Measurements from ENCODE around the gene PHLDB1. TPM values are rescaled to one million over a fixed set of nuclear protein-coding genes. Genes with fewer than 3 reads are reported as not detected.
A peak's percentile ranks its signal among the peaks of the same experiment; 100 is the strongest.
"Not testable (repeated sequence)": the region's sequence is repeated elsewhere in the genome, so short reads cannot be mapped to it uniquely, and the experiment has no call there.

PHLDB1 gene
- total RNA-seq, 1 experiment from 2014 or later: 36.2 TPM

- ChIA-PET CTCF (interaction anchor here (0.6 to 4.8 kb wide), 11 partner anchors 13 to 1349 kb away, joined by 3 to 39 read pairs (median 4); partner anchors contain the start of genes MPZL2 and PHLDB1), POLR2A (interaction anchor here (0.7 to 4.2 kb wide), 5 partner anchors 12 to 330 kb away, joined by 3 to 28 read pairs (median 3); partner anchors contain the start of gene ARCN1)
- H3K9me3 Mint-ChIP-seq (ENCODE audit: unreplicated experiment): no peaks in the 10 kb centered on the region
- no peaks in the 10 kb centered on the region for H3K27me3 Mint-ChIP-seq (ENCODE audit: insufficient read depth, unreplicated experiment)
- DNase-seq (ENCODE audit: unreplicated experiment): no peak
- TF ChIP-seq CTCF (IDR thresholded peaks at IDR 0.05; ENCODE audit: unreplicated experiment): no peak
- no TSS peak for BruUV-seq (replicated peaks)
- H3K4me1 Mint-ChIP-seq (ENCODE audit: insufficient read depth, unreplicated experiment): no peaks in the 10 kb centered on the region
- intact Hi-C loops (cut with micrococcal nuclease): no loop called here
- H3K36me3 Mint-ChIP-seq (ENCODE audit: insufficient read depth, unreplicated experiment): peaks cover 90% of the 10 kb centered on the region
- no peak overlapping the region for H3K27ac Mint-ChIP-seq (ENCODE audit: low read depth, unreplicated experiment)
- no peak overlapping the region for H3K4me3 Mint-ChIP-seq (ENCODE audit: unreplicated experiment)
Observed at GRCh38 chr11:118592616-118593367, 14.6 kb upstream of the PHLDB1 start.

DNA sequence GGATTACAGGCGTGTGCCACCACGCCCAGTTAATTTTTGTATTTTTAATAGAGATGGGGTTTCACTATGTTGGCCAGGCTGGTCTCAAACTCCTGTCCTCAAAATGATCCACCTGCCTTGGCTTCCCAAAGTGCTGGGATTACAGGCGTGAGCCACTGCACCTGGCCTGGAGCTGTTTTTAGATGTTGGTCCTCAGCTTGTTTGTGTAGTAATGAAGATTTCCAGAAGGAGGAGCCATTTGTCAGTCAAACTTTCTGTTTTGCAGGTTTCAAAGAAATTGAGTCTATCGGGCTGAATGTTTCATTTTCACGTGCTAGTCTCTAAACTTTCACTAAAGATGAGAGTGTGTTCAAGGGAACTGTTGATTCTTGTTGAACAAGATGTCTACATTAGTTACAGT is 12.4 kb upstream of the PHLDB1 start:
- peak; percentile 48 for DNase-seq (ENCODE audit: unreplicated experiment)
- H3K36me3 Mint-ChIP-seq (ENCODE audit: insufficient read depth, unreplicated experiment): peaks cover 93% of the 10 kb centered on the region
- H3K27ac Mint-ChIP-seq (ENCODE audit: low read depth, unreplicated experiment); H3K27me3 Mint-ChIP-seq (ENCODE audit: insufficient read depth, unreplicated experiment); H3K4me1 Mint-ChIP-seq (ENCODE audit: insufficient read depth, unreplicated experiment); H3K9me3 Mint-ChIP-seq (ENCODE audit: unreplicated experiment); H3K4me3 Mint-ChIP-seq (ENCODE audit: unreplicated experiment); BruUV-seq (replicated peaks): not testable (repeated sequence)
- ChIA-PET POLR2A (interaction anchor here (0.7 to 4.2 kb wide), 10 partner anchors 10 to 196 kb away, joined by 3 to 28 read pairs (median 6); partner anchors contain the start of genes ARCN1, DDX6 and PHLDB1), CTCF (interaction anchor here (0.6 to 4.8 kb wide), 25 partner anchors 10 to 369 kb away, joined by 3 to 39 read pairs (median 3); partner anchors contain the start of gene PHLDB1)
- intact Hi-C loops (cut with micrococcal nuclease): loop anchor here (1.0 kb wide), 1 partner anchor 64 kb away; no protein-coding TSS in a partner anchor
- peak; percentile 42 for TF ChIP-seq CTCF (IDR thresholded peaks at IDR 0.05; ENCODE audit: unreplicated experiment)

GRCh38 chr11:118596224-118597146 is 10.9 kb upstream of the PHLDB1 start:
- Mint-ChIP-seq H3K27ac (ENCODE audit: low read depth, unreplicated experiment) (no peak overlapping the region), H3K27me3 (ENCODE audit: insufficient read depth, unreplicated experiment) (no peaks in the 10 kb centered on the region), H3K4me3 (ENCODE audit: unreplicated experiment) (no peak overlapping the region), H3K4me1 (ENCODE audit: insufficient read depth, unreplicated experiment) (no peaks in the 10 kb centered on the region), H3K9me3 (ENCODE audit: unreplicated experiment) (no peaks in the 10 kb centered on the region), H3K36me3 (ENCODE audit: insufficient read depth, unreplicated experiment) (peaks cover 90% of the 10 kb centered on the region)
- BruUV-seq (replicated peaks): no TSS peak
- TF ChIP-seq CTCF (IDR thresholded peaks at IDR 0.05; ENCODE audit: unreplicated experiment): no peak
- CTCF ChIA-PET: interaction anchor here (0.6 to 4.8 kb wide), 9 partner anchors 9 to 63 kb away, joined by 3 to 39 read pairs (median 9); partner anchors contain the start of gene PHLDB1
- intact Hi-C loops (cut with micrococcal nuclease): no loop called here
- DNase-seq (ENCODE audit: unreplicated experiment): no peak
- POLR2A ChIA-PET: interaction anchor here (1.4 to 2.5 kb wide), 2 partner anchors 26 to 61 kb away, joined by 6 to 12 read pairs; no protein-coding TSS in a partner anchor

Measured in MCF 10A (cell line).